Measurements from ENCODE around the gene CDHR5. TPM values are rescaled to one million over a fixed set of nuclear protein-coding genes. Genes with fewer than 3 reads are reported as not detected.

Gene CDHR5
- total RNA-seq, 2 donors from 2014 or later: 0.13 to 0.27 TPM

GRCh38 chr11:568306-569157, 56.2 kb downstream of the CDHR5 start:
- TF ChIP-seq, protein P1, sequence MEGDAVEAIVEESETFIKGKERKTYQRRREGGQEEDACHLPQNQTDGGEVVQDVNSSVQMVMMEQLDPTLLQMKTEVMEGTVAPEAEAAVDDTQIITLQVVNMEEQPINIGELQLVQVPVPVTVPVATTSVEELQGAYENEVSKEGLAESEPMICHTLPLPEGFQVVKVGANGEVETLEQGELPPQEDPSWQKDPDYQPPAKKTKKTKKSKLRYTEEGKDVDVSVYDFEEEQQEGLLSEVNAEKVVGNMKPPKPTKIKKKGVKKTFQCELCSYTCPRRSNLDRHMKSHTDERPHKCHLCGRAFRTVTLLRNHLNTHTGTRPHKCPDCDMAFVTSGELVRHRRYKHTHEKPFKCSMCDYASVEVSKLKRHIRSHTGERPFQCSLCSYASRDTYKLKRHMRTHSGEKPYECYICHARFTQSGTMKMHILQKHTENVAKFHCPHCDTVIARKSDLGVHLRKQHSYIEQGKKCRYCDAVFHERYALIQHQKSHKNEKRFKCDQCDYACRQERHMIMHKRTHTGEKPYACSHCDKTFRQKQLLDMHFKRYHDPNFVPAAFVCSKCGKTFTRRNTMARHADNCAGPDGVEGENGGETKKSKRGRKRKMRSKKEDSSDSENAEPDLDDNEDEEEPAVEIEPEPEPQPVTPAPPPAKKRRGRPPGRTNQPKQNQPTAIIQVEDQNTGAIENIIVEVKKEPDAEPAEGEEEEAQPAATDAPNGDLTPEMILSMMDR (conservative IDR thresholded peaks at IDR 0.05): no peak
- peaks cover 8% of the 10 kb centered on the region for H3K36me3 Mint-ChIP-seq (ENCODE audit: low read depth)
- no peaks in the 10 kb centered on the region for H3K9me3 Mint-ChIP-seq
- H3K4me1 Mint-ChIP-seq: peaks cover 2% of the 10 kb centered on the region
- peak overlapping the region; percentile 11 for H3K9ac ChIP-seq (ENCODE audit: extremely low read depth, low read length, poor library complexity, severe bottlenecking)
- H3K36me3 ChIP-seq (ENCODE audit: control insufficient read depth, insufficient read depth, low read length): no peaks in the 10 kb centered on the region
- no peaks in the 10 kb centered on the region for H3K9me3 ChIP-seq (ENCODE audit: control insufficient read depth, low read length)
- no peaks in the 10 kb centered on the region for H3K27me3 ChIP-seq (ENCODE audit: control insufficient read depth, insufficient read depth, low read length, poor library complexity, severe bottlenecking)
- peak; percentile 97 for DNase-seq
- no peak overlapping the region for H3K27ac ChIP-seq (ENCODE audit: low read depth, low read length)
- 2 to 4% methylated on average over 47 to 123 of the region's 123 CpGs for WGBS, 2 experiments (ENCODE audit: insufficient coverage in 1 of 2, insufficient read length in 1 of 2)
- no peak overlapping the region for H3K27ac Mint-ChIP-seq
- peaks cover 3% of the 10 kb centered on the region for H3K4me1 ChIP-seq (ENCODE audit: control insufficient read depth, insufficient read depth, low read length)
- H3K4me3 ChIP-seq (ENCODE audit: low read length): peak overlapping the region; percentile 79
- H3K4me3 Mint-ChIP-seq: peak overlapping the region; percentile 66
- H3K27me3 Mint-ChIP-seq (ENCODE audit: insufficient read depth): peaks cover 23% of the 10 kb centered on the region

- no peaks in the 10 kb centered on the region for H3K9me3 Mint-ChIP-seq
- no peak overlapping the region for H3K27ac Mint-ChIP-seq
- peaks cover 15% of the 10 kb centered on the region for H3K27me3 Mint-ChIP-seq (ENCODE audit: insufficient read depth)
These were observed 57.0 kb downstream of the CDHR5 start for GRCh38 chr11:567629-568292.

DNA sequence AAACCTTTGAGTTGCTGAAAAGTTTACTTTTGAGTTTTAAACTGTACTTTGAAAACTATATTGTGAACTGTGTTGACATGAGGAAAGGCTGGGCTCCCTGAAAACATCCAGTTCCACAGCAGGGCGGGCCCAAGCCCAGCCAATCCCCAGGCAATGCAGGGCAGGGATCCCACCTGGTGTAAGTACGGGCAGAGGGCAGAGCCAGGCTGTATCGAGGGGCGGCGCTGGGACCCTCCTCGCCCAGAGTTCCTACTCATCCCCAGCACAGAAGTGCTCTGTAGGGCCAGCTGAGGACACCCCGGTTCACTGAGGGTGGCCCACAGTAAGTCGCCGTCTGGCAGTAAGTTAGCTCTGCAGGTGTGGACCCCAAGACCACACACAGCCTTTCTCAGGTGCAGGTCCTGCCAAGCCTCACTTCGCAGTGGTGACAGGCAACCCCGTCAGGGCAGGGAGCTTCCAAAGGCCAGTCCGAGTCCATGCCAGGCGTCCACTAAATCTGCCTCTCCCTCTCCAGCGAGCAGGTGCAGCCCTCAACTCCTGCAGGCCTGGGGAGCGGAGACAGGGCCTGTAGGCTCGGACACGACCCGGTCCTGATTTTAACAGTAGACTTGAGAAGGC, 57.6 kb downstream of the CDHR5 start:
- TF ChIP-seq, protein P1 (conservative IDR thresholded peaks at IDR 0.05): no peak
- Mint-ChIP-seq H3K9me3 (no peaks in the 10 kb centered on the region), H3K36me3 (ENCODE audit: low read depth) (peaks cover 10% of the 10 kb centered on the region), H3K4me3 (peak overlapping the region; percentile 66), H3K27me3 (ENCODE audit: insufficient read depth) (peaks cover 15% of the 10 kb centered on the region), H3K27ac (no peak overlapping the region), H3K4me1 (peaks cover 2% of the 10 kb centered on the region)
- H3K27ac ChIP-seq (ENCODE audit: low read depth, low read length): no peak overlapping the region
- peaks cover 6% of the 10 kb centered on the region for H3K4me1 ChIP-seq (ENCODE audit: control insufficient read depth, insufficient read depth, low read length)
- DNase-seq: peak; percentile 47
- no peak overlapping the region for H3K9ac ChIP-seq (ENCODE audit: extremely low read depth, low read length, poor library complexity, severe bottlenecking)
- WGBS, 2 experiments (ENCODE audit: insufficient coverage in 1 of 2, insufficient read length in 1 of 2): 89 to 95% methylated on average over 10 to 18 of the region's 18 CpGs
- no peaks in the 10 kb centered on the region for H3K9me3 ChIP-seq (ENCODE audit: control insufficient read depth, low read length)
- peaks cover 8% of the 10 kb centered on the region for H3K36me3 ChIP-seq (ENCODE audit: control insufficient read depth, insufficient read depth, low read length)
- peak overlapping the region; percentile 79 for H3K4me3 ChIP-seq (ENCODE audit: low read length)
- H3K27me3 ChIP-seq (ENCODE audit: control insufficient read depth, insufficient read depth, low read length, poor library complexity, severe bottlenecking): no peaks in the 10 kb centered on the region

More at GRCh38 chr11:567629-568292, 57.0 kb downstream of the CDHR5 start:
- Histone ChIP-seq H3K4me1 (ENCODE audit: control insufficient read depth, insufficient read depth, low read length) (peaks cover 3% of the 10 kb centered on the region), H3K9ac (ENCODE audit: extremely low read depth, low read length, poor library complexity, severe bottlenecking) (no peak overlapping the region), H3K4me3 (ENCODE audit: low read length) (peak overlapping the region; percentile 79), H3K36me3 (ENCODE audit: control insufficient read depth, insufficient read depth, low read length) (peaks cover 2% of the 10 kb centered on the region), H3K27ac (ENCODE audit: low read depth, low read length) (no peak overlapping the region), H3K27me3 (ENCODE audit: control insufficient read depth, insufficient read depth, low read length, poor library complexity, severe bottlenecking) (no peaks in the 10 kb centered on the region), H3K9me3 (ENCODE audit: control insufficient read depth, low read length) (no peaks in the 10 kb centered on the region)
- no peak for DNase-seq
- H3K4me1 Mint-ChIP-seq: peaks cover 2% of the 10 kb centered on the region
- WGBS, 2 experiments (ENCODE audit: insufficient coverage in 1 of 2, insufficient read length in 1 of 2): 23 to 38% methylated on average over 23 to 41 of the region's 41 CpGs
- H3K36me3 Mint-ChIP-seq (ENCODE audit: low read depth): peaks cover 10% of the 10 kb centered on the region
- TF ChIP-seq, protein P1 (conservative IDR thresholded peaks at IDR 0.05): no peak
- peak overlapping the region; percentile 66 for H3K4me3 Mint-ChIP-seq

Measured in endodermal cell (in vitro differentiated cells).